ENCODE results near the gene GDF2.

GDF2 gene

DNA sequence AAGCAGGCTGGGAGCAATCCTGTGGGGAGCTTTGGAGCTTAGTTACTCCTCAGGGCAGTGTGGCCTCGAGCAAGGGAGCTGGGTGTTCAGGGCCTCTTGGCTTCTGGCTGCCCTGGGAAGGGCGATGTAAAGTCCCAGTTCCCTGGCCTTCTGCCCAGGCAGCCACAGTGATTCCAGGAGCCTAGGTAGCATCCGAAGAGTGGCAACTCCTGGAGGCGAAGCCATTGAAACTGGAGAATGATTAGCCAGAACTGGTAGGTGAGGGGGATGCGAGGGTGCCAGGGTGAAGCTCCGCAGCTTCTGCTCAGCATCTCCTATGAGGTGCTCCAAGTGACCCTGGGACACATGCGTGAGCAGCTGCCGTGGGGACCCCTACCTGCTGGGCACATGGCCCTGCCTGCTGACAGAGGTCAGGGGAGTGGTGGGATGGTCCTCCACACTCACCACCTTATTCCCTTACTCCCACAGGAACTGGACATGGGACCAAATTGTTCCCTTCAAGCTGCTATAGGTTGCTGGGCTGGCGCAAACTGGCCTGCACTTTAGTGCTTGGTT, 7.8 kb upstream of the GDF2 start:
- DNase-seq = no peak

DNA sequence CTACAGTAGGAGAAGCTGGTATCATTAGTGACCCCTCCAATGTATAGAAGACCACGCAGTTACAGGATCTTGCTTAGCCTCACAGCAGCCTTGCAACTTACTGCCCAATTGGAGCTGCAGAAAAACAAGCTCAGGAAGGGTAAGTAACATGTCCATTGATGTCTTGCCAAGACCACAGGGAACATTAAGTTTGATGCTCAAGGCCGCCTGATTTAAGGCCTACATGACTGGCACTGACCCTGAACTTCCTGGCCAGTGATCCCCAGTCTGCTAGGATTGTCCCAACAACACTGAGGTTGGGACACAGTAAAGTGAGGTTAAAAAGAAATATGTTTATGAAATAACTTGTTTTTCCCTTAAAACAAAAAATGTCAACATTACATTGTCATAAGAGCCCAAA, 6.8 kb upstream of the GDF2 start:
- DNase-seq = no peak

DNA sequence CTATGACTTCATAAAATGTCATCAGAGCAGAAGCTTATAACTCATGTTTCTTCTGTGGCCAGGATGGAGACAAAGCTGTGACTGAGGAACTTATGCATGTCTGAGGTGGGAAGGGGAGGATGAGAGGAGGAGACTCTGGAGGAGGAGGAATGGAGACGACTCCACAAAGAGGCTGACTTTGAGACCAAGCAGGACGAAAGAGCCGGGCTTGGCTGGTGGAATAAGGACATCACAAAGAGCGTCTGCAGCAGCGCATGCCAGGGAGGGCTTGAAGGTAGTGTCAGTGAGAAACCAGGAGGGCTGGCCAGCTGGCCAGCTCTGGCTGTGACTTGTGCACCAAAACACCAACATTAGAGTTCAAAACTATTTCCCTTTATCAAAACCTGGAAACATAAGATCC, 6.1 kb upstream of the GDF2 start:
- DNase-seq = no peak

DNA sequence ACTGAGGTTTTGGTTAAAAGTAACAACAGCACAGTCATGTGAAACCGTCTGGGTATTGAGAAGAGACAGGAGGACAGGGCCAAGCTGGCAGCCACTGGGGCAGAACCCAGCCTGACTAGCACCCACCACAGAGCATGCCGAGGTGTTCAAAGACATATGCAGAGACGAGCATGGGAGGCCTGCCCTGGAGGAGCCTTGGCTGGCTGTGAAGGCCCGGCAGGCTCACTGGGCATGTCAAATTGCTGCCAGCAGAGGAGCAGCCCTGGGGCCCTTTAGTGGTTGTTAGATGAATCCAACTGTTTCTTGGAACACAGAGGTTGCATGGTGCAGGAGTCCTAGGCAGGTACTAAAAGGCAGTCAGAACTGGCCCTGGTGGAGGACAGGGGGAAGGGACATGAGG, 5.0 kb upstream of the GDF2 start:
- no peak for DNase-seq

DNA sequence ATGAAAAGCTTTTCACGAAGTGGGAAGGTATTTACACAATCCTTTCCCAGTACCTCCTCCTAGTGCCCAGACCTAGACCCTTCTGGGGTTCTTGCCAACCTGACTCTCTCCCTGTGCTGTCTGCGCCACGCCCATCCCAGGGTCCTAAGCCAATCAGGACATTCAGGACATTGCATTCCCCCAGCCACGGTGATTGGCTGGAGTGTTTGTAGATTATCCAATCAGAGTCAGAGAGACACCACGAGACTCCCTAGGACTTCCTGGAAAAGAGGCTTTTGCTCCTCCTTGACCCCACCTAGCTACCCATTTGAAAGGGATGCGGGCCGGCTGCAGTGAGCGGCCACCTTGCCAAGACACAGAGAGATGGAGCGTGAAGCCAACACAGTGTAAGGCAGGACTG, 3.5 kb upstream of the GDF2 start:
- DNase-seq = no peak

DNA sequence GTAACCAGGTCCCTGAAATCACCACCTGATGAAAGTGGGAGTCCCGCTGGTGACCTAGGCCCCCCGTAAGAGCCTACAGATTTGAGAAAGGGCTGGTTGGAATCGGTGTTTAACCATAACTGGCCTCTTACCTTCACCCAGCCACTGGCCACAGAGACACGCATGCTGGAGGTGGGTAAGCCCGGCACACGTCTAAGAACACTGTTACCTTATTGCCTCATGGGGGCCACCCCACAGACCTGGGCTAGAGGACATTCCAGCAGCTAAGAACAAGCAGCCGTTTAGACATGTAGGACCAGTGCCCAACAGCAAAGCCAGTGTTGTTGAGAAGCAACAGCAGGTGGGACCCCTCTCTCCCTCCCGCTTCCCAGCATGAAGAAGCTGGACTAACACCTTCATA, 2.5 kb upstream of the GDF2 start:
- DNase-seq = no peak

DNA sequence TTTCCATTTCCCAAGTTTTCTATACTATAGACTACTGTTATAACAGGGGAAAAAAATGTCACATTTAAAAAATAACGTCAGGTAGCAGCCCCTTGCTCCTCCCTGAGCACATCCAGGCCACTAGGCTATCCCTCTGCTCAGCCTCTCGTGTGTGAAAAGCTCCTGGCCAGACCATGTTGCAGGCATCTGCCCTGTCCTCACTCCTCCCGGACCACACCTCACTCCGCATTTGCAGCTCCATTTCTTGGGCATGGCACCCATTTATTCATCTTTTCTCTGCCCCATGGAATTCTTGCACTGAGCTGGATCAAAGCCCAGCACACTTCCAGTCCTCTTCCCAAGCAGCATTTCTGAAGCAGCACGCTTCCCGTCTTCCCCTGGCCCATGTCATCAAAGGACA, 1.4 kb upstream of the GDF2 start:
- DNase-seq = no peak

DNA sequence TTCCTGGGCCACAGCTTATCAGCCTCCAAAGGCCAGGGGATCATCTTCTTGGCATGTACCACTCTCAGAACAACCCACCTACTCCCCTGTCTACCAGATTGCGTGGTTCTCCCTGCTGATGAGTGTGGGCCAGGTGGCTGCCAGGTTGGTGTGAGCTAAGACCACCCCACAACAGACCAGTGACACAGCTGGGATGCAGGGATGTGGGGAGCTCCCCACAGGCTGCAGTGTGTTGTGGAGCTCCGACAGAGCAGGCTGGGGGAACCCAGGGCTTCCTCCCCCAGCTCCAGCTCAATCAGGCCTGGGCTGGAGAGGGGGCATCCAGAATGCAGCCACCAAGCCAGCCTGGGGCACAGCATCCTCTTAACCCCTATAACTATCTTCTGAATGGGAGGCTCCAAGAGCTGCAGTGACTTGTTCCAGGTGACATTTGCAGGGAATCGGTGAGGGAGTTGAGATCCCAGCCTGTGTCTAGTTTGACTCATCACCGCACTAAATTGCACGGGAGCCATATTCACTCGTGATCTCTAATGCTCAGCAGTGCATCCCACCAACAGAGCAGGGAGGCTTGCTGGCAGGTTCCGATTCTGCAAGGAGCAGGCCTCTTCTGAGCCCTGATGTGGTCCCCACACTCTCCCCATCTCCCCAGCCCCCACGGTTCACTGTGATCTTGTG, 596 bp upstream of the GDF2 start:
- no peak for DNase-seq

DNA sequence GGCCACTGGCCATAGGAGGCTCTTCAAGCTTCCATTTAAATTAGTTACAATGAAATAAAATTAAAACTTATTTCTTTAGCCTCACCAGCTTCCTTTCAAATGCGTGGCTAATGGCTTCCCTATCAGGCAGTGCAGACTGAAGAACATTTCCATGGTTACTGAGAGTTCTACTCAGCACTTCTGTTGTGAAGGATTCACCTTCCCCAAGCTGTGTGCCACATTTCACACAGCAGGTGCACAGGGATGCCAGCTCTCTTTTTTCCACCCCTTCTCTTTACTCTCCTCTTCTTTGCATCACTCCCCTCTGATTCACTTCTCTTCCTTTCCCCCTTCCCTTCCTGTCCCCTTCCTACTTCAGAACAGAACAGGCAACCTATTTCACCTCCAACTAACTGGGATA, 833 bp downstream of the GDF2 start:
- DNase-seq = no peak

DNA sequence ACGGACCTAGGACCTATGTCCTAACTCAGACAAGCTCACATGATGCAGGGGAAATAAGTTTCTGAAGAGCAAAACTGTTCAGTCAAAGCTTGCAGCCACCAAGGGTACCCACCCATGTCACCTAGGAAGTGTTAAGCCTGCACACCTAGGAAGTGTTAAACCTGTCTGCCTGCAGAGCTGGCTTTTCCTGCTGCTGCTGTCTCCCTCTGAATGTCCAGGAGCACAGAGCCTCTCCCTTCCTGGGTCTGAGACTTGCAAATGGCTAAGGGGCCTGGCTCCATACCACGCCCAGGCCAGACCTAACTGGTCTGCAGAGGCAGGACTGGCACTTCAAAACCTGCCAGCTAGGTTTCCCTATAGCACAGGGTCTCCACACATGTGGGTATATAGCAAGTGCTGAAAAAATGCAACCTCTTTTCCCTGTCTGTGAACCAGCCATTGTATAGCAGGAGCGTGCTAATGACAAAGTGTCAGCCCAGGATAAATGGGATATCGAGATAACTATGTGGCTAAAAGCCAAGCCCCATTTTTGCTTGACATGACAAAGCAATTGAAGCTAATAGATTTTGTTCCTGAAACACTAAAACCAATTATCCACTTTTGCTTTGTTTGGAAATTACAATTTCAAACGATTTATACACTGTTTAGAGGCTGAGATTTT, 1.5 kb downstream of the GDF2 start:
- DNase-seq = no peak

DNA sequence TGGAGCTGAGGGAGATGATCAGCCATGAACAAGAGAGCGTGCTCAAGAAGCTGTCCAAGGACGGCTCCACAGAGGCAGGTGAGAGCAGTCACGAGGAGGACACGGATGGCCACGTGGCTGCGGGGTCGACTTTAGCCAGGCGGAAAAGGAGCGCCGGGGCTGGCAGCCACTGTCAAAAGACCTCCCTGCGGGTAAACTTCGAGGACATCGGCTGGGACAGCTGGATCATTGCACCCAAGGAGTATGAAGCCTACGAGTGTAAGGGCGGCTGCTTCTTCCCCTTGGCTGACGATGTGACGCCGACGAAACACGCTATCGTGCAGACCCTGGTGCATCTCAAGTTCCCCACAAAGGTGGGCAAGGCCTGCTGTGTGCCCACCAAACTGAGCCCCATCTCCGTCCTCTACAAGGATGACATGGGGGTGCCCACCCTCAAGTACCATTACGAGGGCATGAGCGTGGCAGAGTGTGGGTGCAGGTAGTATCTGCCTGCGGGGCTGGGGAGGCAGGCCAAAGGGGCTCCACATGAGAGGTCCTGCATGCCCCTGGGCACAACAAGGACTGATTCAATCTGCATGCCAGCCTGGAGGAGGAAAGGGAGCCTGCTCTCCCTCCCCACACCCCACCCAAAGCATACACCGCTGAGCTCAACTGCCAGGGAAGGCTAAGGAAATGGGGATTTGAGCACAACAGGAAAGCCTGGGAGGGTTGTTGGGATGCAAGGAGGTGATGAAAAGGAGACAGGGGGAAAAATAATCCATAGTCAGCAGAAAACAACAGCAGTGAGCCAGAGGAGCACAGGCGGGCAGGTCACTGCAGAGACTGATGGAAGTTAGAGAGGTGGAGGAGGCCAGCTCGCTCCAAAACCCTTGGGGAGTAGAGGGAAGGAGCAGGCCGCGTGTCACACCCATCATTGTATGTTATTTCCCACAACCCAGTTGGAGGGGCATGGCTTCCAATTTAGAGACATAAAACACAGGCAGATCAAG, 3.3 kb downstream of the GDF2 start:
- DNase-seq = no peak

DNA sequence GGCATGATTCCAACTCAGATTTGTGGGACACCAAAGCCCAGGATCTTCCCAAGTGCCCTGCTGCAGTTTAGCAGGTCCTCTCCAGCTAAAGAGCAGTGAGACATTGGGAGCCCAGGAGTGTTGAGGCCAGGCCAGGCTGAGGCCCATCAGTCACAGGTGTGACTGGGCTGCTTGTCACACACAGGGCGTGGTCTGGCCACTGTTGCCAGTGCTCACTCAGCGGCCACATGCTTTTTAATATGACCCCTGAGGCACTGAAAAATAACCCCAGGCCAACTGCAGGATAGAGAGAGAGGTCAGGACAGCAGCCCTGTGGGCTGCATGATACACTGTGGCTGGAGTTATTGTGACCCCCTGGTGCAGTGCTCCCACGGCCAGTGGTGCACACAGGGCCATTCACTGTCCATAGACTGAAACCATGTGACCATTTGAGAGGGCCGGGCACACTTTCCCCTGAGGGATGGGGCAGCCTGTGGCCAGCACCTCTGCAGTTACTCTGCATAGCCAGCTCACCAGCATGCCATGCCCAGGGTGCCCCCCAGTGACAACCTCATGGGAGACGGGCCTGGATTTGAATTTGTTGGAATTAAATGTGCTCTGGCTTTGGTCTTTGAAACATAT, 4.2 kb downstream of the GDF2 start:
- no peak for DNase-seq

DNA sequence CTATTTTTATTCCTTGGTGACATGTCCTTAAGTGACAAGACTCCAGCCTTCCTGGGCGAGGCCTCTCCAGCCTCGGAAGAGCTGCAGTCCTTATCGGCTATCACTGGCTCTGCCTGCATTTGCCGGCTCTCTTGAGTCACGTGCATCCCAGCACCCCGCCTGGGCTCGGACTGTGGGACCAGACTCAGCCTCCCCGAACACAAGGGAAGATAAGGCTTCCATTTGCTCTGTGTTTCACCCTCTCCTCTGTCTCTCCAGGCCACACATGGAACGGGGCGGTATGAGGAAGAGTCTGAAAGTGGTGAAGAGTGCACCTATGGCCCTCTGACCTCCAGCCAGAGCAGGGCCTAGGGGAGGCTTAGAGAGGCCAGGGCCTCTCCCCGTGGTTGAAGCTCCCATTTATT, 4.7 kb downstream of the GDF2 start:
- no peak for DNase-seq

DNA sequence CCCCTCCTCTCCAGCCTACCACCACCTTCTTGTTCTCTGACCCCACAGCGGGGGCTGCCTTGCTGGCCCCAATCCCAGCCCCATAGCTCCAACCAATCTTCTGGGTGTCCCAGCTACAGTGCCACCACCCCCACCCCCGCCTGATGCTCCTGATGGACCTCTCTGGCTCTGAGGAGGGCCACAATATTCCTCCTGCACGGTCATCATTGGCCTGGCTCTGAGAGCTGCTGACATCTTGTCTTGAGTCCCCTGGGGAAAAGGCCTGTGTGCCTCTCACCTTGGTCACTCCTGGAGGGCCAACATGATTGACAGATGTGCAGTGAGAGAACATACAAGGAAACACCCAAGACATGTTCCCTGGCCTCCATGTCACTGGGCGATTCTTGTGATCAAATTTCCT, 7.6 kb downstream of the GDF2 start:
- no peak for DNase-seq

DNA sequence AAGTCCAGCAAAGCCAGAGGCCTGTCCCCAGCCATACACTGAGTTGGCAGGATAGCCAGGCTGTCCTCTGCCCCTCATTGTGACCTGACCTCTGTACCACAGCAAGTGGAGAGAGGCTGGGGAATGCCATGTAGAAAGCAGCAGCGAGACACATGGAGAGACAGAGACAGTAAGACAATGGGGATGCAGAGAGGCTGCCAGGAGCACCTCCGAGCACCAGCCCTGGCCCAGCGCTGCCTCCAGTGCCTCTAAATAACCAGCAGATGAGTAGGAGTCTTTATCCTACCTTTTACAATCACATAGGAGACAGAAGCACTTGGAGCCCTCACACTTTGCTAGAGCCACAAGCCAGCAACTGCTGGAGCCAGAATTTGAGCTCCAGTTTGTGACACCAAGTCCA, 8.1 kb downstream of the GDF2 start:
- no peak for DNase-seq

DNA sequence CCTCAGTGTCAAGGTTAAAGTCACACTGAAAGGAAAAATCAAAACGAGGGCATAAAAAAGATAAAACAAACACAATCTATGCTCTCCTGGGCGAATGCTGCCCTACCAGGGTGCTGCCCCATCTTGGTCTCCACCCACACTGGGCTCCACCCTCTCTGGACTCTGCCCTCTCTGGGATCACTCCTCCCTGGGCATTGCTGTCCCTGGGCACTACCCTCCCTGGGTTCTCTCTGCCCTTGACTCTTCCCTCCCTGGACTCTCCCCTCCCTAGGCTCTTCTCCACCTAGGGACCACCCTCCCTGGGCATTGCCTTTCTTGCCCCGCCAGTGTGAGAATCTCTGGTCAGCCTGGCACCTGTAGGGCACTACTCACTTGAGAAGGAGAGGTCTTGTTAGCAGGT, 8.6 kb downstream of the GDF2 start:
- DNase-seq = no peak

DNA sequence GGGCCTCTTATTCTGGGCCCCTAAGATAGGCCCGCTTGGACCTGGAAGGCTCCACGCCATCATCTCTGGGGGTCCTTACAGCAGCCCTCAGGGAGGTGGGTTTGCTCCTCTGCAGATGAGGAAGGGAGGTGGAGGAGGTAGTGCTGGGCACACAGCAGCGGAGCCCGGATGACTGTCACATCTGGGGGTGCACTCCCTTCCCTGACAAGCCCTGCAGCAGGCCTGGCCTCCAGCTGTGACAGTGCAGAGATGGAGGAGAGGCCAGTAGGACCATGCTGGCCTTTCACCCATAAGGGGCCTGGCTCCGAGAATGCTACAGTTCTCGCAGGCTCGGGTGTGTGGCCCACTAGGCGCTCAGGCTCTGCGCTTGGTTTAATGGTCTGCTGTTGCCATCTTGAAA, 9.2 kb downstream of the GDF2 start:
- DNase-seq = no peak

DNA sequence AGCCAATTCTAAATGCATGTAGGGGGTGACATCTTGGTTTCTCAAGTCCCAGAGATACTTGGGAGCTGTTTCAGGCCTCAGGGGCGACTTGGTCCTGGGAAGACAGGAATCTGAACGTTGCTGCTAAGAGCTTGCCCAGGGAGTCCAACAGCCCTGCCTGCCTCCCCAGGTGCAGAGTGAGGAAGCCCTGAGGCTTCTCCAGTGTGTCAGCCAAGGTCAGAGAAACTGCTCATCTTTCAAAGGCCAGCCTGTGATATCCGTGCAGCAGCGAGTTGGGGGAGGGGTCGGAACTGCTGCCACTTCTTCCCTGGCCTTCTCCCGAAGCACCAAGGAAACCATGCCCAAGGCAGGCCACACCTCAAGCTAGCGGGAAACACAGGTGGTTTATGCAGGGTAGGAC, 9.7 kb downstream of the GDF2 start:
- no peak for DNase-seq

DNA sequence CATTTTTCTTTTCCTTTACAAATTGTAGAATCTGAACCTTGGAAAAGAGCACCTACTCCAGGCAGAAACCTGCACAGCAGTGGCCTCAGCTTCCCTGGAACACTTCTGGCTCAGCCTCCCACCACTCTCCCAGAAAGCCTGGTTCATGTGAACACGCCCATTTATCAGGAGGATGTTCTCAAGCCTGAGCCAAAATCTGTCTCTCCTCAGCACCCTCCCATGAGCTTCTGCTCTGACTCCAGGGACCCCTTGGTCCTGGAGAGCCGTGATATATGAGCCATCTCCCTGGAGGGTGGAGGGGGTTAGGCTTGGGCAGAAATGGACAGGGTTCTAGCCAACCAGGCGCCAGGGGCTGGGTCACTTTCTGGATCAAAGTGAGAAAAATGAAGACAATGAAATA, 10.1 kb downstream of the GDF2 start:
- DNase-seq = no peak

DNA sequence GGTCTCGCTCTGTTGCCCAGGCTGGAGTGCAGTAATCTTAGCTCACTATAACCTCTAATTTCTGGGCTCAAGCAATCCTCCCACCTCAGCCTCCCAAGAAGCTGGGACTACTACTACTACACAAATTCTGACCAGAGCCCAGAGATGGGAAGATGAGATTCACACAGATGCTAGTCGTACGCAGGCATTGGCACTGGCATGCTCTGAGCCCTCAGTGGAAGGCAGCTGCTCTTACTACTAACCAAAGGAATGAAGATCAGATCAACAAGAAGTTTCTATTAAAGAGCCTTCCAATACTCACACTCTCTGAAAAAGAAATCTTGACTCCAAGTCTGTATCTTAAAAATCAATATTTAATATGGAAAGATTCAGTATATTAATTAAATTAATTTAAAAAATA, 10.7 kb downstream of the GDF2 start:
- no peak for DNase-seq

DNA sequence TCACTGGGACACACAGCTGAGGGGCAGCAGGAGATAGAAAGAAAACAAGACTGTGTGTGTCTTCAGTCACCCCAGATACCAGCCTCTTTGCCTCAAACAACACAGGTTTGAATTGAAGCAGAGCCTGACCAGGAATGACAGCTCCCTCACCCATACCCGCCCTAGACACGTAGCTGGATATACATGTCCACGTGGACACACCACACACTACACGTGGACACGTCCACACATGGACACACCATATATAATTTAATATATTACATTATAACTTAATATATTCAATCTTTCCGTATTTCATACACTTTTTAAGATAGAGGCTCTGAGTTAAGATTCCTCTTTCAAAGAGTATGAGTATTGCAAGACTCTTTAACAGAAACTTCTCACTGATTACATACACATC, 11.3 kb downstream of the GDF2 start:
- DNase-seq = no peak

DNA sequence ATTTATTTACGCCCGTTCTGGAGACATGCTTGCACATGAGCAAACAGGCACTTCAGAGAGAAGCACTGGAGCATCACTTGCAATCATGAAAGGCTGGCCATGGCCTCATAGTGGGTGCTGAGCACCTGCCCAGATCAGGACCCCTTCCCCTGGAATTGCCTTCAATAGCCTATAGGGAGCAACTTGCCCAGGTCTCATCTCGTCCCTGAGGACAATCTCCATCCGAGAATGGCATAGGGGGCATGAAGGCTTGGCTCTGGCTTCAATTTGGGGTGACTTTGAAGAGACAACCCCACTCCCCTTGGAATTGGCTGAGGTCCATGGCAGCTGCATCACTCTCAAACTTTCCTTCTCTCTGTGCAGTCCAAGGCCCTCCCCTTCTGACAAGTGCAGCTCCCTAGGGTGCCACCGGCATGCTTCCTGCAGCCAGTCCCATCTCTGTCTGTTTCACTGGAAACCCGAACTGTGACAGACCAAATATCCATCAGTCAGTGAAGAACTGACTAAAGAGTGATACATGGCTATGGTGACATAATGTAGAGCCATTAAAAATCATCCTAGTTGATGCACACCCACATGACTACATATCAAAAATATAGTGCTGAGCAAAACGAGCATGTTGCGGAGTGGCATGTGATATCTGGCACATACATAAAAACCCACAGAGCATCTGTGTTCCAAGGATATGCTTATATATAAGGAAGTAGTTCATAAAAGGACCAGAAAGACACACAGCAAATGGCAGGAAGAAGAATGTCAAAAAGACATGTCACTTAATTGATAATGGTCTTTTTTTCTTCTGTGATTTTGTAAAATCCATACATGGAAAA, 12.4 kb downstream of the GDF2 start:
- DNase-seq = no peak

Data from NCI-H510A (cell line).